Lung microvascular endothelial cell (primary cell): ENCODE results near the gene KMO. TPM values are rescaled to one million over a fixed set of nuclear protein-coding genes. Genes with fewer than 3 reads are reported as not detected.
A peak's percentile ranks its signal among the peaks of the same experiment; 100 is the strongest.

Experiments
- DNase-seq, 2 donors: peaks; one replicate each; pipeline versions ENCODE4 v3.0.0 to v3.0.0-alpha.2; 2010; ENCODE audit warnings: low read depth in 2 of 2
- total RNA-seq: library from RNA; depleted of rRNA; stranded (reverse); fragments of >200 nt; gene quantifications from 2 replicates; pipeline ENCODE4 v1.2.1, GENCODE V29; 2014

Gene KMO
- total RNA-seq, 1 donor from 2014 or later = not detected

- DNase-seq = peak in 1 of 2 donors; percentile 21
Measured at GRCh38 chr1:241592273-241592958, 60.2 kb downstream of the KMO start.

- DNase-seq = no peak
Measured at GRCh38 chr1:241593186-241593585, 61.0 kb downstream of the KMO start.

GRCh38 chr1:241596633-241597032, 64.5 kb downstream of the KMO start:
- no peak for DNase-seq

GRCh38 chr1:241598249-241598648, 66.1 kb downstream of the KMO start:
- no peak for DNase-seq

- no peak for DNase-seq
Measured at GRCh38 chr1:241600496-241600901, 68.3 kb downstream of the KMO start.

- DNase-seq = peak in 1 of 2 donors; percentile 10
Measured at GRCh38 chr1:241603731-241604245, 71.6 kb downstream of the KMO start.

GRCh38 chr1:241605146-241605805, 73.1 kb downstream of the KMO start:
- peak in 1 of 2 donors; percentile 15 for DNase-seq

- DNase-seq = no peak
Measured at GRCh38 chr1:241606544-241606943, 74.4 kb downstream of the KMO start.

GRCh38 chr1:241607497-241607896, 75.3 kb downstream of the KMO start:
- no peak for DNase-seq

- peak in 1 of 2 donors; percentile 45 for DNase-seq
Measured at GRCh38 chr1:241608379-241609033, 76.3 kb downstream of the KMO start.

- DNase-seq = peak in 1 of 2 donors; percentile 42
Measured at GRCh38 chr1:241610056-241610815, 78.1 kb downstream of the KMO start.

GRCh38 chr1:241611063-241611462, 78.9 kb downstream of the KMO start:
- DNase-seq = peak; percentile 69 to 73

GRCh38 chr1:241611736-241612135, 79.6 kb downstream of the KMO start:
- no peak for DNase-seq

- DNase-seq = peak; percentile 14 to 84
Measured at GRCh38 chr1:241612533-241613477, 80.6 kb downstream of the KMO start.

- no peak for DNase-seq
Measured at GRCh38 chr1:241614144-241614543, 82.0 kb downstream of the KMO start.

GRCh38 chr1:241614572-241614971, 82.4 kb downstream of the KMO start:
- DNase-seq = no peak

- no peak for DNase-seq
Measured at GRCh38 chr1:241615043-241615974, 83.1 kb downstream of the KMO start.

- DNase-seq = no peak
Measured at GRCh38 chr1:241617426-241617825, 85.2 kb downstream of the KMO start.

GRCh38 chr1:241622669-241623068, 90.5 kb downstream of the KMO start:
- DNase-seq = no peak
